NCI-H146 (cell line): ENCODE measurements around the gene VSNL1.

Experiments
- DNase-seq: peaks from one replicate; lab custom pipeline; 2025; lab: John Stamatoyannopoulos, UW

VSNL1 gene

DNA sequence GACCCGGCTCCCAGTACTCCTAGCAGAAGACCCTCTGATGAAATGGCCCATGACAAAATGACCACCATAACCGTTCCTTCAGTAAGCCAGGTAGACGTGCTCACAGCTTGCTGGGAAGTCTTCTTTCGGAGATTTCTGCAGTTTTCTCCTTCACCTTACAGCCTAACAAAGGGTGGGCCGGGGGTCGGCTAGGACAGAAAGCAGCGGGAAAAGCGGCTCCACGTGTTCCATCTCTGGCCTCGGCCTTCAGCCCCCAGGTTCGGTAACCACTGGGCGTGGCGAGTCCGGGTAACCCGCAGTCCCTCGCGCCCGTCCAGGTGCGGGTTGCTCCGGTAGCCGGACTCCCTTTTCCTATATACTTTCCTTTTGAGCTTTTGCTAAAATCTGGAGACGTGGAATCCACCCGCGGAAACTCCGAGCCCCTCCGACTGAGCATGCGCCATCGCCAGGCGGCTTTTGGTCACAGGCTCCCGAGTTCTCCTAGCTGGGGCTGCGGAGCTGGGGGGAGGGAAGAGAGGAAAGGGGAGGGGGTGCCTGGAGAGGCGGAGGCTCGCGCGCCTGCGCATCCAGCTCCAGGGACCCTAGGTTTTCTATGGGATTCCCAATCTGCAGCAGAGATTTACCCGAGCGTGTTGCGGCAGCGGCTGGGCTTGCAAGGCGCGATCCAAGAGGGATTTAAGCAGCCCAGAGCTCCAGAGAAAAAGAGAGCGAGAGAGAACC, at the start of gene VSNL1:
VSNL1 (plus strand) TSS at position 604 of the 720 bp plus-strand sequence. CDS start 51,379 bp downstream, outside the sequence.
- peak; percentile 81 for DNase-seq

DNA sequence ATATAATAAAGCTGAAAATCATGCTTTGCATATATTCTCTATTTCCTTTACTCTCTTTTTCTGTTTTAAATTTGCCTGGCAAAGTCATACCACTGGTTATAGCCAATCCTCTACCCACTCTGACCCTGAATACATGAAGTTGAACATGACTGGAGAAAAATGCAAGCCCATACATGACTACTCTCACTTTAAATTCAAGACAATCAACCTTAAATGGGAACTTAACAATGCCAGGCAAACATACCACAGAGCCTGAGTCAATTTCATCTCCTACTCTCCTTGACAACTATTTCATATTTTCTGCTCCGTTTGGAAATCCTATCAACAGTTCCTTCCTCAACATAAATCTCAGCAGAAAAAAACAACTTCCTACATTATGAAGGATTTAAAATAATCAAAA, 44.9 kb upstream of the VSNL1 start:
- DNase-seq: no peak

DNA sequence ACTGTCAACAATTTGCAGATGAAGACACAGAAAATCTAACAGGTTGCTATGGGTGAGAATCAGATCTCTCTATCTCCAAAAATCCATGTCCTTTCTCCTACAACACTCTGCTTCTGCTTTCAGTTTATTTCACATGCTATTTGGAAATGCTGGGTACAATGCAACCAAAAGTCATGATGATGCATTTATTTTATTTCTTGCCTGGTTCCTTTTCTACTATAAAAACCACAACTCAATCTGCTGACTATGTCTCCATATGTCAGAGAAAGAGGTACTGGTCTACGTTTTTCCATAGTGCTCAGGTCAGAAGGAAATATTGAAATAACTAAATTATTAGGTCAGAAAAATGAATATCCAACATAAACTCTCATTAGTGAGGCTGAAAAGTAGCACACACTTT, 42.8 kb upstream of the VSNL1 start:
- no peak for DNase-seq

DNA sequence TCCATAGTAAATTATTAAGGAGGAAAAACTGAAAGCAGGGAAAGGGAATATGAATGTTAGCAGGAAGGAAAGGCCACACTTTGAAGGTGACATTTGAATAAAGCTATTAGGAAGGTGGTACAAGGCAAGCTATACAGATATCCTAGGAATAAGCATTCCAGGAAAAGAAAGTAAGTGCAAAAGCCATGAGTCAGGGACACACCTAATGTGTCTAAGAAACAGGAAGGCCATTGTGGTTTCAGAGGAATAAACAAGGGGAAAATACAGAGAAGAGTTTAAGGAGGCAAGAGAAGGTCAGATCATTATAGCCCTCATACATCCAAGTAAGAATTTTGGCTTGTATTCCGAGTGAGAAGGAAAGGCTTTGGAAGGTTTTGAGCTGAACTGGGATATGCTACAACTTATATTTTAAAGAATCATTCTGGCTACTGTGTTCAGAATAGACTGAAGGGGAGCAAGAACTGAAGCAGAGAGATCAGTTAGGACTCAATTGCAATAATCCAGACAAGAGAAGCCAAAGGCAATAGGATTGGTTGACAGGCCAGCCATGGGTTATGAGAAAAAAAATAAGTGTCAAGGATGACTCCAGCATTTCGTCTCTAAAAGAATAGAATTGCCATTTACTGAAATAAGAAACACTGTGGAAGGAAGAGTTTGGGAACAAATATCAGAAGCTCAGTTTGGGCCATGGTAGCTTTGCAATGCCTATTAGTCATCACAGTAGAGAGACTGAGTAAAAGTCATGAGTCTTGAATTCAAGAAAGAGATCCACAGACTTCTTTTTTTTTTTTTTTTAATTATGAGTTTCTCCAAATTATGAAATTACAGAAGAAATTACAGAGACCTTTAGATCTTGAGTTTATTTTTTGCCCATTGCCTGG, 33.5 kb upstream of the VSNL1 start:
- no peak for DNase-seq

DNA sequence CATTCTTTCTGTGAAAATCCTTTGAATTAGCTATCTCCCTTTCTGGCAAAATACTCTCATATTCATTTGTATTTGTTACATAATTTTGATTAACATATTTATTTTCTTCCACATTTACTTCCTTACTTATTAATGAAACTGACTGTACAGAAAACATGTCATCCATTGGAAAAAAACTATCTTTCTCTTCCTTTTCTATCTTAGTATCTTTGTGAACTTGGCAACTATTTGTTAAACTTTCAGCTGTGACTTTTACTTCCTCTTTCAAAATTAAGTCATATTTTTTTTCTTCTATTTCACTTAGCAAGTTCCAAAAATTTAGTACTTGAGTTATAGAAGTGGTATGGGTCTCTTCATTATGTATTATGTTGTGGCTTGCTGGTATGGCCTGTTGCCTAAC, 24.8 kb upstream of the VSNL1 start:
- DNase-seq: no peak

DNA sequence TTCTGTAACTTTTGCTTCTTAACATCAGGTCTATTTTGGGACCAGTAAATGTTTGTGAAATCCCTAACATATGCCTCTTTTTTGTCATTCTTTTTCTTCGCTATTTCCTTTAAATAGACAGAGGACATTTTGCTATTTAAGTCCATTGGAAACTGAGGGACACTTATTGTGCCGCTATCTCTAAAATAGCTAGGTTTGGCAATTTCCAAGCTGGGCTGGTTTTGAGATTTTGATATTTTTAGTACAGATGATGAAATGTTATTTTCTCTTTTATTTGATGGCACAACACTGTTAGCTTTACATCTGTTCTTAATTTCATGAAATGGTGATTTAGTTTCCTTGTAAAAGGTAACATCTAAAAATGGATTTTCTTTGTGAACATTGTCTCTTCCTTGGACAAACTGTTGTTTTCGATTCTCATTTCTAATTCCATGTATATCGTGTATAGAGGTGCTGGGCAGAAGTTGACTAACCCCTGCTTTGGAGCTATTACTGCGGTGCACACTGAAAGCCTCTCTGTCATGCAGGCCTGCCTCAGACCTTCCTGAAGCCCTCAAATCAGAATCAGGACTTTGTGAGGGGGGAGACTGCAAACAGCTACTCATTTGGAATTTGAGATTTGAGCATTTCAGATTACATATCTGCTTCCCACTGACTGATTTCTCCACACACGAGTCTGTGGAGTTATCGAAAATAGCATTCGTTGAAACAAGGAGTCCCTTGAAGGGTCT, 22.9 kb upstream of the VSNL1 start:
- no peak for DNase-seq

DNA sequence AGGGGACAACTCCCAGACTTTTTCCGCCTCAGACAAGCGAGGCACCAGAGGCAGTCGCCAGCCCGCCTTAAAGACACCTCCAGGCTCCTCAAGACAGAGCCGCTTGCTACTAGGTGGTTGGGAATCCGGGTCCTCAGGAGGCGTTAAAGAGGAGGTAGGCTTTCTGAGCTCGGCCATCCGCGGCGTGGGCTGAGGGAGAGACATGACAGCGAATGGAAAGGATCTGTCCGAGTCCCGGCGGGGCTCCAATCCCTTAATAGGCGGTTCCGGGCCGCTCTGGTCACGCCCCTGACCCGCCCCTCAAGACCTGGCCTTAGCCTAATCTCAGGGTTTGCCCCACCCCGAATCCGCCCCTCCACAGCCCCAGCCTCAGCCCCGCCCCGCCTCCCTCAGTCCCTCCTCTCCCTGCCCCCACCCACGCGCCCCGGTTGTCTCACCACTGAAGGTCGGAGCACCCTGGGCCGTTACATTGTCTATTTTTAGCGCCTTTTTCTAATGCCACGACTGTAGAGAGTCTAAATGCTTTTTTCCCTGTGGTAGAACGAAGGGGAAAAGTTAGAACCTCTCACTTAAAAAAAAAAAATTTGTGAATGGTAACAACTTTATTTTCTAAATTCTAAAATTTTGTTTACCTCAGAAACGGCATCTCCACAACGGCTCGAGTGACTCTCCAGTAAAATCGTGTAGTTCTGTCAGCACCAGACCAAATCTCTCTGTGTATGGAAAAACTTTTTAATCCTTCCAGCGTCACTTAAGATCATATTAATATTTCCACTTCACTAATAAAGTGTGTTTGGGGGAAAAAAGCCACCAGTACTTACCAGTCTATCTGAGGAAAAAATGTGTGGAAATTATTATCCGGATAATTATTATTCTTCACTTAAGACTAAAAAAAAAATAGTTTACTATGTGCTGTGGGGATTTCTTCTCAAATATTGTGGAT, 22.0 kb upstream of the VSNL1 start, which contains the start of gene RAD51AP2:
RAD51AP2 (minus strand) TSS at position 229 of the 943 bp plus-strand sequence; CDS start at position 204, 25 bp downstream.
- DNase-seq: peak; percentile 46

DNA sequence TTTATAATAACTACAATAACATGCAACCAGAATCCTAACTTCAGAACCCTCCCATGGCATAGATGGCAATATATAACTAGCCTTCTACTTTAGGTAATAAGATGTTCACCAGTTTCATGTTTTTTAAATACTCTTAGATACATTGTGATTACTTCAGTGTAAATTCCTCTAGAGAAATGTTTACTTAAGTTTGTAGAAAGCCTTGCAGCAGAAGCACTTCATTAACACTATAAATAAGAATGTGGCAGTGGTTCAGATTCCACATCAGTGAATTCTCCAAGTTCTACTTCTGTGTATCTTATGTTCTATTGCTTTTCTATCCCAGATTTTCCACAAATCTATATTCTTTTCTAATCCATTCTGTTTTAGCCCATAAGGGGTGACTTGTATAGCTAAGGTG, 21.0 kb upstream of the VSNL1 start:
- DNase-seq: no peak

DNA sequence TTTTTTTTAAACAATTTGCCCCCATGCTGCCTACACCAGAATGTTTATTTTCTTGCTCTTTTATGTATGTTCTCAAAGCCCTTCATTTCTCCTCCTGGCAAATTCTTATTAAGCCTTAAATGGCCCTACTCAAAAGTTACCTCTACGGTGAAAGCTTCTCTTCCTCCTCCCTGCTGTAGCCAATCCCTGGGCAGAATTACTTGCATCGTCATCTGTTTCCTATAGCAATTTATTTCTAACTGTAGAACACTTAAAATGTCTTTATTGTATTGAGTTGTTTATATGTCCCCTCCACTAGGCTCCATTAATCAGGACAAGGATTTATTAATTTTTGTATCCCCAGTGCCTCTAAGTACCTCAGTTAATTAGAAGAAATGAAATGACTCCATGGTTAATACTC, 19.7 kb upstream of the VSNL1 start:
- DNase-seq: no peak

DNA sequence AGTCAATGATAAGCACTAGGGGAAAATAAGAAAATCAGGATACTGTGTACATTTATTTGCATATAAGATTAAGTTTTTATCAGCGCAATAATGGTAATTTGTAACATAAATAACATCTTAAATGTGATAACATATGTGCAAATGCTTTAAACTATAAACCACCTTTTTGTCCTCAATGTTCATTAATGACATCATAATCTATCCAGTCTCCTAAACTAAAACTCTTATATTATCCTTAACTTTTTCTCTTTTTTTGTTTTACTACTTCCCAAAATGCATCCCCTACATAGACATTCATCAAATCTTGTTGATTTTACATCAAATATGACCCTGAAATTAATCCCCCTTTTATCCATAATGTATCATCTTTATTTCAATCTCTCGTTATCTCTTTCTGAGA, 18.9 kb upstream of the VSNL1 start:
- no peak for DNase-seq

DNA sequence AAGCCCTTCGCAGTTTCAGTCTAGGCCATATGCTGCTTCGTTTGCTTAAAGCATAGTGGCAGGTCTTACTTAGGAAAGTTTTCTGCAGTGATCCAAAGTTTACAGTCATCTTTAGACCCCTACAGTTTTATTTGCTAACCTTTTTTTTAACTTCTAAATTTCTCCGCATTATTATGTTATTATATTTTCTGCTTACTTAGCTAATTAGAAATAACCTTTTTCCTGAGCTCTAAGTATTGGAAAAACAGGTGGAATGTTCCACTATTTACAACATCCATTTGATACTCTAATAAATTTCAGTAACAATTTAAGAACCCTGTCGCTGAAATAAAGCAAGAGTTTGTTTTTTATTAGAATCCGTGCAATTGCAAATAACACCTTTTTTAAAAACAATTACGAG, 18.2 kb upstream of the VSNL1 start:
- DNase-seq: no peak

DNA sequence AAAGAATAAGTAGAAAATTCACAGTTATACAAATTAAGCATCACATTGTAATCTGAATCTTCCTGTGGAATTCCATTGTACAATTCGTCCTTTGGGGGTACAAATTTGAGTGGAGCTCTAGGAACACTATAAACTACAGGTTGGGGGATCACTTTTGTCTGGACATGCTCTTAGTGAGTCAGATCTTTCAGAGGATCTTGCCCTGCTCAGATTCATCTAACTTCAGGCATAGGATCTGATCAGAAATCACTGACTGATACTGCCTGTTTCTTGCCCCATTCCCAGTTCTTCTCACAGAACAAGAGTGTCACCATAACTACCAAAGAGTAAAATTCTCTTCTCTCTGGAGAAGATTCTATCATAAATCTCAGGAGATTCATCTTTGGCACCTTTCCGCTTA, 10.7 kb upstream of the VSNL1 start:
- no peak for DNase-seq

DNA sequence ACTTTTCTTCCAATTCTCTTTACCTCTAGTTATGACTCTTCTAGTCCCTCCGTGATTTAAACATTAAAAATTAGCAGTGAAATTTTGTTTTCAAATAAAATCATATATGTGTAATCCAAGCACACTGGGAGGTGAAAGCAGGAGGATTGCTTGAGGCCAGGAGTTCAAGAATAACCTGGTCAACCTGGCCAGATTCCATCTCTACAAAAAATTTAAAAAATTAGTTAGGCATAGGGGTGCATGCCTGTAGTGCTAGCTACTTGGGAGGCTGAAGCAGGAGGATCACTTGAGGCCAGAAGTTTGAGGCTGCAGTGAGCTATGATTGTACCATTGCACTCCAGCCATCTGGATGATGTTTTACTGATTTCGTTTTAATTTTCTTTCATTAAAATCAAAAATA, 7.0 kb upstream of the VSNL1 start:
- no peak for DNase-seq

DNA sequence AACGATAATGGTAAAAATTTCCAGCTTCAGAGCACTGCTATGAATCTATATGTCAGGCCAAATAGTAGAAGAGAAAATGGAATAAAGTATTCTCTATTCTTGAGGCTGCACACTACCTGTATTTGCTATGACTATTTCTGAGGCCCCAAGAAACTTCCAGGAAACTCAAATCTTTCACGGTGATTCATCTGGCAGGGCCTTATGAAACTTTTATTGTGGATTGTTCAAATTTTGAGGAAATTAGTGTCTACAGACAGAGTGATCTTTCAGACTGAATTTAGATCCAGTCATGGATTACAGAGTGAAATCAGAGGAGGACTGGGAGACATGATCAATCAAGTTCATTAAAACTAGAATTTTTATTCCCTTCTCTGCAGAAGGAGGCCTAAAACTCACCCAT, 4.1 kb upstream of the VSNL1 start:
- DNase-seq: no peak

DNA sequence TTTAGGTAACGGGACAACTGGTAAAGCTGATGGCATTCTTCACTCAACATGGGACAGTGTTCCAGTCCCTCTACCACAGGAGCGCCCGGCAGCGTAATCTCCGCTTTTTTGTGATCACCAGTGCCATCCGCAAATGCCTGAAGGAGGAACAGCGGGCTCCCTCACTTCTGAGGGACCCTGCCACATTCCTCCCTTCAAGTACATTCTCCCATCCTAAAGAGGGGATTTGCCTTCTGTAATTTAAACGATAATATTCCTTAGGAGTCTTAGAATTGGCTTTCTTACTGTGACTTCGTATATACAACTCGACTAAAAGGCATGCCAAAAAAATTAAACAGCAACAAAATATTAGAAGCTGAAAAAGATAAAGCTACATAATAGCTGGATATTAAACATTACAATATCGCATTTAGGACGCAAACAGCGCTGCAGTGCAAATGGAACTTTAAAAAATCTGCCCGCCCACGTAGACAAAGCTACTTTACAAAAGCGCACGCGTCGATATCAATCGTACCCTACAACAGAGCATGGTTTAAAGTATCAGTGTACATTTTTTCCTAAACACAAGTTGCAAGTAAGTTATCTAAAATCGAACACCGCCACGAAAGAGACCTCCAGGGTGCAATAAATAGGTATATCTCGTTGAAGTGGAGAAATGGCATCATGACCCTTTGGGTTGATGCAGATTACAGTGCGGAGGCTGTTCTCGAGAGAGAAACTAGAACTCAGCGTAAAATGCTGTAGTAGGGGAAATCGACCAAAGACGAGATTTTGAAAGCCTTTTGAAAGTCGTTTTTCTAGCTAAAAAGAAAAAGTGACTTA, 2.3 kb upstream of the VSNL1 start:
- DNase-seq: no peak

DNA sequence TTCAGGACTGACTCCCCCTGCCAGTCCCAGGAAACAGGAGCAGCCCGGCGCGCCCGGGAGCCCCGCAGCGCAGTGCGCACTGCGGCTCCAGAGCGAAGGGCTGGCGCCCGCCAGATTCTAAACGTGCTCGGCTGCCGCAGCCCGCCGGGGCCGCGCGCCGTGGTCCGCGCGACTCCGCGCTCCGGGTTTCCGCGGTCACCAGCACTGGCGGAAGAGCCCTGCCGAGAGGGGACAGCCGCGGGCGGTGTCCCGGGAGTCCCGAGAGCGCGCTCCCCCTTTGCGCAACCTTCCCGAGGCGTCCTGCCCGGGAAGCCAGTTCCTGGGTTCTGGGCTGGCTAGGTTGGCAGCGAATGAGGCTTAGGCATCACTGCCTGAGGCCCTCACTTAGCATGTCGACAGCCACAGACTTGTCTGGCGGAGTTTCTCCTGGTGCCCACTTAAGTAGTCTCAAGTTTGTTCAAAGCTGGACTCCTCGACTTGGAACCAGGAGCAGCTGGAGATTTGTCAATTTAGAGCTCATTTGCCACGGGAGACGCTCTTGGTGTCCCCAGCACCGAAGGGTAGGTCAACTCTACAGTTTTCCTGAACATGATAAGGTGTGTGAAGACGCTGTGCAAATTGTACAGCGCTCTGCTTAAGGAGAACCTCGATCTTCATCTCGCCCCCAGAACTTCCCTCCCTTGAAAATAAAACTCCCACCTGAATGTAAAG, 1.5 kb upstream of the VSNL1 start:
- DNase-seq: peak; percentile 45

DNA sequence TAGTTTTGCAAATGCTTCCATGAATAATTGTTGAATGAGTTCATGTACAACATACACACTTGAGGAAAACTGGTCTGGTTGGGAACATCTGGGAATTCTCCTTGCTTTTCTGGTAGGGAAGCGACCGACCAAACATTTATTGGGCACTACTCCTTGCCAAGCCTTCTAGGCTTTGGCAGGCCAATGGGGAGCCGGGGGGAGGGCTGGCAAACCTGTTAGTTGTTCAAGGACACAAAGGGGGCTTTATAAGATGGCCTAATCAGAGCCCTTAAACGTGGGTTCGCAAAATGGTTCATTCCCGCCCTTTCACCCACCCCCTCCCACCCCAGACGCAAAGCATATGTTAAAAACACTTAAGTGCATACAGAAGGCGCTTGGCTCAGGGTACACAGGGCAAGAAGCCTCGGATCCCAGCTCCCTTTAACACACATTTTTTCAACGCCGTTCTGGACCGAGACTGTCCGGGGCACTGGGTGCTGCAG, 844 bp upstream of the VSNL1 start:
- DNase-seq: no peak

DNA sequence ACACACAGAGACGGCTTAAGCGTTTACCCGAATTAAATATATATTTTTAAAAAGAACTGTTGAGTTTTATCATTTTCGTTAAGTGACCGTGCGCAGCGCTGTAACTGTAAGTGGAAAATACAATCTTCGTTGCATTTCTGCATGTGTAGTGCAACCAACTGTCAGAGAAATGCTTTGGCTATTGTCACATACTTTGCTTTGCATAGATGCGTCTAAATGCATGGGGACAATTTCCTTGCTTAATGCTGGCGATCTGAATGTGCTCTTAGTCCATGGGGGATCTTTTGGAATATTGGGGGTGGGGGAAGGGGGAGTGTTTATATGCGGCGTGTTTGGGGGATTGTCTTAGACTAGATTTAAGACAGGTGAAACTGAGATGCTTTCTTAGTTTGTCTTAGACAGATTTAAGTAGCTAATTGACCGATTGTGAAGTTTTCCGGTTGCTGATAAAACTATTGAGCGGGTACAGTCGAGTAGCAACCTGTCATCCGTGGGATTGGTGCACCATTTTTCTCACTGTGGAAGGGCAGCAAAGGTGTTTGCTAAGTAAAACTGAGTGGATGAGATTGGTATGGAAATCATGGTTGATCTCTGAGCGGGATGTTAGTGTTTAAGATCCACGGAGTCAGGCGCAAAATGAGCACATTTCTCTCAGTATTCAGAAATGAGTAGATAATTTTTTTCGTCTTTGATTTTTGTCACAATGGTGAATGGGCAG, 476 bp downstream of the VSNL1 start:
- no peak for DNase-seq

DNA sequence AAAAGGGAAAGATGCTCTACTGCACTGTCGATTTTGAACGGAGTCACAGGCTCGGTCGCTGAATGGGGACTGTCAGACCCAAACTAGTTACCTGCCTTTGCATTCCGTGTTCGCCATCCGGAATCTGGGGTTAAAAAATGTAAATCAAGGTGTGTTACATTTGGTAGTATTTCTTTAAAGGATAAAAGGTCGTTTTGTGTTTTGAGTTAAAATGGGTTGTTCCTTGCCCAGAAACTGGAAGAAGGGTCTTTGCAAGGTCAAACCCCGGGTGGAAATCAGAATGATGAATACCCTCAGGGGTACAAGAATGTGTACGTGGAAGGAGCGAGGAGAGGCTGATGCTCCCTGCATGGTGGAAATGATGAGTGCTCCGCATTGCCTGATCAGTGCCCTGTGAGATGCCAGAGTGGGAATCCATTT, 1.0 kb downstream of the VSNL1 start:
- DNase-seq: no peak
